Keratinocyte (primary cell): ENCODE measurements around the gene RET.

Experiments
- CTCF ChIP-seq, 3 experiments: IDR thresholded peaks in 1 of 3; conservative IDR thresholded peaks in 1 of 3; optimal IDR thresholded peaks in 1 of 3; 2 replicates in 2 of 3; 3 replicates in 1 of 3; pipeline versions ENCODE3 to v1.5.1; 2011; ENCODE audit warnings: low read length in 3 of 3, mild to moderate bottlenecking in 3 of 3, moderate library complexity in 2 of 3, control low read depth in 1 of 3, inconsistent platforms in 1 of 3; ENCODE audit not compliant: insufficient read depth in 2 of 3; ENCODE audit errors: extremely low read depth in 1 of 3
- EZH2 ChIP-seq: IDR thresholded peaks from one replicate; pipeline ENCODE4 v1.6.1; 2012; ENCODE audit warnings: inconsistent platforms, mild to moderate bottlenecking, low read length, moderate library complexity

- TF ChIP-seq EZH2 (no peak), CTCF (optimal IDR thresholded peaks at IDR 0.05 in 1 of 3, IDR thresholded peaks at IDR 0.05 in 1 of 3, conservative IDR thresholded peaks at IDR 0.05 in 1 of 3; ENCODE audit: extremely low read depth in 1 of 3, insufficient read depth in 2 of 3, low read length in 3 of 3) (no peak)
Observed at GRCh38 chr10:43036481-43037428, 40.1 kb upstream of the RET start.
